Neural cell (in vitro differentiated cells): Measurements from ENCODE around the gene SLC35D3. TPM values are rescaled to one million over a fixed set of nuclear protein-coding genes. Genes with fewer than 3 reads are reported as not detected.

ENCODE experiments used
- H2AFZ ChIP-seq: fragments of 200-600, 300-800 bp; sonication (generic), shearing (Covaris generic); 2 replicates; pipeline ENCODE4 v1.6.0; 2014; ENCODE audit warnings: low read depth, mild to moderate bottlenecking, antibody characterized with exemption, low read length, moderate library complexity
- H3F3A ChIP-seq: fragments of 200-600 bp; shearing (Covaris generic); 2 replicates; pipeline ENCODE4 v1.6.1; 2016; ENCODE audit warnings: mild to moderate bottlenecking, moderate library complexity, mixed read lengths, antibody characterized with exemption, low read length; ENCODE audit not compliant: insufficient read depth, poor library complexity, severe bottlenecking
- H3K27ac ChIP-seq: fragments of 200-600, 300-800 bp; sonication (generic), shearing (Covaris generic); 2 replicates; pipeline ENCODE4 v1.5.1; 2014; ENCODE audit warnings: mild to moderate bottlenecking, low read length, moderate library complexity
- H3K27me3 ChIP-seq: fragments of 300-800, 200-600 bp; sonication (generic), shearing (Covaris generic); 2 replicates; pipeline ENCODE4 v1.6.0; 2014; ENCODE audit warnings: mild to moderate bottlenecking, low read depth, low read length, moderate library complexity; ENCODE audit not compliant: insufficient read depth
- H3K36me3 ChIP-seq: fragments of 300-800, 200-600 bp; sonication (generic), shearing (Covaris generic); 2 replicates; pipeline ENCODE4 v1.5.1; 2014; ENCODE audit warnings: mild to moderate bottlenecking, antibody characterized with exemption, low read length, moderate library complexity; ENCODE audit not compliant: insufficient read depth
- H3K4me2 ChIP-seq: fragments of 300-800, 200-600 bp; sonication (generic), shearing (Covaris generic); 2 replicates; pipeline ENCODE4 v1.6.0; 2014; ENCODE audit warnings: mild to moderate bottlenecking, low read length
- H3K4me3 ChIP-seq: fragments of 300-800, 200-600 bp; sonication (generic), shearing (Covaris generic); 2 replicates; pipeline ENCODE4 v1.5.1; 2014; ENCODE audit warnings: mild to moderate bottlenecking, low read length, moderate library complexity
- H3K79me2 ChIP-seq: fragments of 200-600 bp; shearing (Covaris generic); replicated peaks from 2 replicates; pipeline ENCODE4 v1.6.0; 2014; ENCODE audit warnings: mild to moderate bottlenecking, low read length, moderate library complexity; ENCODE audit not compliant: insufficient read depth
- H3K9ac ChIP-seq: fragments of 300-800, 200-600 bp; sonication (generic), shearing (Covaris generic); 2 replicates; pipeline ENCODE4 v1.6.1; 2016; ENCODE audit warnings: mild to moderate bottlenecking, low read length, mixed read lengths
- H3K9me2 ChIP-seq: fragments of 200-600 bp; shearing (Covaris generic); 2 replicates; pipeline ENCODE4 v1.6.1; 2016; ENCODE audit warnings: mild to moderate bottlenecking, low read length, mixed read lengths; ENCODE audit not compliant: insufficient read depth
- H3K9me3 ChIP-seq: fragments of 200-600, 300-800 bp; sonication (generic), shearing (Covaris generic); 2 replicates; pipeline ENCODE4 v1.6.1; 2016; ENCODE audit warnings: mild to moderate bottlenecking, mixed run types, low read length, moderate library complexity, mixed read lengths
- H4K20me1 ChIP-seq: fragments of 200-600 bp; shearing (Covaris generic); 2 replicates; pipeline ENCODE4 v1.6.1; 2016; ENCODE audit warnings: mild to moderate bottlenecking, mixed run types; ENCODE audit not compliant: insufficient read depth
- EP300 ChIP-seq: fragments of 450-650 bp; conservative IDR thresholded peaks from 2 replicates; pipeline ENCODE4 v1.6.1; 2014; ENCODE audit warnings: antibody characterized with exemption, mild to moderate bottlenecking, moderate library complexity; ENCODE audit not compliant: poor library complexity, severe bottlenecking
- EZH2 ChIP-seq: fragments of 200-600, 300-800 bp; shearing (Covaris generic), sonication (generic); IDR thresholded peaks from 2 replicates; pipeline ENCODE4 v1.6.1; 2014; ENCODE audit warnings: antibody characterized with exemption, low read length, borderline replicate concordance, mild to moderate bottlenecking; ENCODE audit not compliant: insufficient read depth, poor library complexity, severe bottlenecking
- MXI1 ChIP-seq: fragments of 450-650 bp; conservative IDR thresholded peaks from 2 replicates; pipeline ENCODE4 v1.6.1; 2014; ENCODE audit warnings: antibody characterized with exemption, mild to moderate bottlenecking; ENCODE audit not compliant: poor library complexity, severe bottlenecking
- POLR2AphosphoS5 ChIP-seq: IDR thresholded peaks from 2 replicates; pipeline ENCODE4 v1.6.1; 2012
- RAD21 ChIP-seq: fragments of 450-650 bp; conservative IDR thresholded peaks from 2 replicates; pipeline ENCODE4 v1.6.1; 2014; ENCODE audit warnings: antibody characterized with exemption, mild to moderate bottlenecking, moderate library complexity
- SMC3 ChIP-seq: fragments of 450-650 bp; conservative IDR thresholded peaks from 2 replicates; pipeline ENCODE4 v1.6.1; 2014; ENCODE audit warnings: antibody characterized with exemption, mild to moderate bottlenecking, moderate library complexity; ENCODE audit not compliant: poor library complexity
- TAF1 ChIP-seq: IDR thresholded peaks from 2 replicates; pipeline ENCODE4 v1.6.1; 2012; ENCODE audit warnings: low read depth
- polyA plus RNA-seq: library from polyadenylated mRNA; depleted of rRNA; stranded (reverse); fragments of >200 nt; gene quantifications from 2 replicates; pipeline ENCODE4 v1.2.3, GENCODE V29; 2014
- TF ChIP-seq, protein P1 (sequence below): IDR thresholded peaks from 2 replicates; pipeline ENCODE4 v1.6.1; 2012; ENCODE audit warnings: borderline replicate concordance
- TF ChIP-seq, protein P2 (sequence below): fragments of 450-650 bp; IDR thresholded peaks from 2 replicates; pipeline ENCODE4 v1.5.1; 2014; ENCODE audit warnings: antibody characterized with exemption, mild to moderate bottlenecking, moderate library complexity; ENCODE audit not compliant: poor library complexity, severe bottlenecking

The SLC35D3 gene
- polyA plus RNA-seq, 1 donor from 2014 or later = not detected

DNA sequence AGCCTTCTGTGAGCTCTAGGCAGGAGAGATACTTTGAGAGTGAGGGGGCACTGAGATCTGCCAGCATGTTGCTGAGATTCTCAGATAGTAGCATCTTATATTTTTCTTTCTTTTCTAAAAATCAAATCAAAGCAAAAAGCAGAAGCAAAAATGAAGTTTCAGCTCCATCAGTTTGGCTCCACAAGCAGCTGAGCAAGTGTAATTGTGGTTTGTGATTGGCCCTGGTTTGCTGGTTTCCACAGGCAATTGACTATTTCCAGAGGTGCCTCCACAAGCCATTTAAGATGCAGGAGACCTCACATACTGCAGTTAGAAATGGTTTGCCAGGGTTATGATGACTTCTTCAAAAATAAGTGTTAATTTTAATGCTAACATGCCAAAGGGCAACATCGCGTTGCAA, 4.3 kb downstream of the SLC35D3 start:
- H3K9me3 ChIP-seq = no peaks in the 10 kb centered on the region
- no peaks in the 10 kb centered on the region for H3K79me2 ChIP-seq
- no peak overlapping the region for H3K27ac ChIP-seq
- TF ChIP-seq, protein P1, sequence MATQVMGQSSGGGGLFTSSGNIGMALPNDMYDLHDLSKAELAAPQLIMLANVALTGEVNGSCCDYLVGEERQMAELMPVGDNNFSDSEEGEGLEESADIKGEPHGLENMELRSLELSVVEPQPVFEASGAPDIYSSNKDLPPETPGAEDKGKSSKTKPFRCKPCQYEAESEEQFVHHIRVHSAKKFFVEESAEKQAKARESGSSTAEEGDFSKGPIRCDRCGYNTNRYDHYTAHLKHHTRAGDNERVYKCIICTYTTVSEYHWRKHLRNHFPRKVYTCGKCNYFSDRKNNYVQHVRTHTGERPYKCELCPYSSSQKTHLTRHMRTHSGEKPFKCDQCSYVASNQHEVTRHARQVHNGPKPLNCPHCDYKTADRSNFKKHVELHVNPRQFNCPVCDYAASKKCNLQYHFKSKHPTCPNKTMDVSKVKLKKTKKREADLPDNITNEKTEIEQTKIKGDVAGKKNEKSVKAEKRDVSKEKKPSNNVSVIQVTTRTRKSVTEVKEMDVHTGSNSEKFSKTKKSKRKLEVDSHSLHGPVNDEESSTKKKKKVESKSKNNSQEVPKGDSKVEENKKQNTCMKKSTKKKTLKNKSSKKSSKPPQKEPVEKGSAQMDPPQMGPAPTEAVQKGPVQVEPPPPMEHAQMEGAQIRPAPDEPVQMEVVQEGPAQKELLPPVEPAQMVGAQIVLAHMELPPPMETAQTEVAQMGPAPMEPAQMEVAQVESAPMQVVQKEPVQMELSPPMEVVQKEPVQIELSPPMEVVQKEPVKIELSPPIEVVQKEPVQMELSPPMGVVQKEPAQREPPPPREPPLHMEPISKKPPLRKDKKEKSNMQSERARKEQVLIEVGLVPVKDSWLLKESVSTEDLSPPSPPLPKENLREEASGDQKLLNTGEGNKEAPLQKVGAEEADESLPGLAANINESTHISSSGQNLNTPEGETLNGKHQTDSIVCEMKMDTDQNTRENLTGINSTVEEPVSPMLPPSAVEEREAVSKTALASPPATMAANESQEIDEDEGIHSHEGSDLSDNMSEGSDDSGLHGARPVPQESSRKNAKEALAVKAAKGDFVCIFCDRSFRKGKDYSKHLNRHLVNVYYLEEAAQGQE = no peak
- TF ChIP-seq TAF1 (no peak), RAD21 (no peak), EP300 (no peak), POLR2AphosphoS5 (no peak)
- no peak overlapping the region for H2AFZ ChIP-seq
- H3K4me2 ChIP-seq = no peak overlapping the region
- H3K9ac ChIP-seq = no peak overlapping the region
- H3K27me3 ChIP-seq = peaks cover 38% of the 10 kb centered on the region
- no peaks in the 10 kb centered on the region for H3K9me2 ChIP-seq
- no peaks in the 10 kb centered on the region for H3F3A ChIP-seq
- H4K20me1 ChIP-seq = no peaks in the 10 kb centered on the region
- H3K36me3 ChIP-seq = no peaks in the 10 kb centered on the region
- H3K4me3 ChIP-seq = no peak overlapping the region

DNA sequence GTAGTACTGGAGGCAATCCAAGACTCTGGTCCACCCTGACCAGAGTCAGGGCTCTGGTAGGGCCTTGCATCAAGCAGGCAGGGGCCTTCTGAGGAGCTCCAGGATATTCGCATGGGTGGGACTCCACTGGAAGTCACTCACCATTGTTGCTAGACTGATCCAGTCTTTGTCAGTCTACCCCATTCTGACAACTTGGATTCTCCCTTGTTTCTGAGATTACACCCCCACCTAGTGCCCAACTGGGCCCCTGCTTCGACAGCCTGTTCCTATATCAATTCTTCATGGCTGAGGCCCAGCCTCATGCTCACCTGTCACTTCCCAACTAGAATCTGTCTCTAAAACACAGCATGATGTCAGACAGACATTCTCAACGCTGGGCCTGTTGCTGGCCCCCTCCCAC, 5.2 kb downstream of the SLC35D3 start:
- TF ChIP-seq EP300 (no peak), MXI1 (no peak), TAF1 (no peak)
- TF ChIP-seq, protein P2, sequence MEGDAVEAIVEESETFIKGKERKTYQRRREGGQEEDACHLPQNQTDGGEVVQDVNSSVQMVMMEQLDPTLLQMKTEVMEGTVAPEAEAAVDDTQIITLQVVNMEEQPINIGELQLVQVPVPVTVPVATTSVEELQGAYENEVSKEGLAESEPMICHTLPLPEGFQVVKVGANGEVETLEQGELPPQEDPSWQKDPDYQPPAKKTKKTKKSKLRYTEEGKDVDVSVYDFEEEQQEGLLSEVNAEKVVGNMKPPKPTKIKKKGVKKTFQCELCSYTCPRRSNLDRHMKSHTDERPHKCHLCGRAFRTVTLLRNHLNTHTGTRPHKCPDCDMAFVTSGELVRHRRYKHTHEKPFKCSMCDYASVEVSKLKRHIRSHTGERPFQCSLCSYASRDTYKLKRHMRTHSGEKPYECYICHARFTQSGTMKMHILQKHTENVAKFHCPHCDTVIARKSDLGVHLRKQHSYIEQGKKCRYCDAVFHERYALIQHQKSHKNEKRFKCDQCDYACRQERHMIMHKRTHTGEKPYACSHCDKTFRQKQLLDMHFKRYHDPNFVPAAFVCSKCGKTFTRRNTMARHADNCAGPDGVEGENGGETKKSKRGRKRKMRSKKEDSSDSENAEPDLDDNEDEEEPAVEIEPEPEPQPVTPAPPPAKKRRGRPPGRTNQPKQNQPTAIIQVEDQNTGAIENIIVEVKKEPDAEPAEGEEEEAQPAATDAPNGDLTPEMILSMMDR = no peak
- Histone ChIP-seq H3K4me3 (no peak overlapping the region), H3K79me2 (no peaks in the 10 kb centered on the region), H2AFZ (no peak overlapping the region), H3K27me3 (peaks cover 29% of the 10 kb centered on the region), H3K36me3 (no peaks in the 10 kb centered on the region), H3K27ac (no peak overlapping the region), H4K20me1 (no peaks in the 10 kb centered on the region), H3K4me2 (no peak overlapping the region), H3K9me3 (no peaks in the 10 kb centered on the region), H3K9me2 (no peaks in the 10 kb centered on the region), H3F3A (no peaks in the 10 kb centered on the region), H3K9ac (no peak overlapping the region)

DNA sequence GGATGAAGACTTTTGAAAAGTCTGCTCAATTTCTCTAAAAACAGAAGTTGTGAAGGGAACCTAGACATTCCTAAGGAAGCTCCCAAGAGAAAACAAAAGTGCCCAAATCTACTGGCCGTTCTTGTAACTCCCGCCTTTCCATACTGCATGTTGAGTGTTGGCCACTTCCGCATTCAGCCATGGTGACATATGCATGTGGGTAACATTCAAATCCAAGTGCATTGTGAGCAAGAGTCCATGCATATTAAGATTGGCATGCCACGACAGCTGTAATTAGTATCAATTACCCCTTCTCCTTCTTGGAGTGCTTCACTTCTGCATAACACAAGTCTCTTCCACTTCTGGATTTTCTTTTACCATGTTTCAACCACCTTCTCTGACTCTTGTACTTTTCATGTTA, 8.4 kb downstream of the SLC35D3 start:
- Histone ChIP-seq H3K9ac (no peak overlapping the region), H3K4me2 (no peak overlapping the region), H3K9me2 (no peaks in the 10 kb centered on the region), H3K36me3 (no peaks in the 10 kb centered on the region), H4K20me1 (no peaks in the 10 kb centered on the region), H3K4me3 (no peak overlapping the region), H3K79me2 (no peaks in the 10 kb centered on the region), H3K27ac (no peak overlapping the region), H3F3A (no peaks in the 10 kb centered on the region), H2AFZ (no peak overlapping the region), H3K27me3 (no peaks in the 10 kb centered on the region), H3K9me3 (no peaks in the 10 kb centered on the region)
- no peak for TF ChIP-seq MXI1
- no peak for TF ChIP-seq POLR2AphosphoS5
- no peak for TF ChIP-seq RAD21
- no peak for TF ChIP-seq EP300
- TF ChIP-seq, protein P1 = no peak
- no peak for TF ChIP-seq EZH2
- TF ChIP-seq, protein P2 = no peak
- no peak for TF ChIP-seq SMC3
- no peak for TF ChIP-seq TAF1
